WERI-Rb-1 (cell line): Measurements from ENCODE around the gene GMNC.

Experiments
- DNase-seq: peaks from one replicate; pipeline ENCODE4 v3.0.0-alpha.2; 2020
- H3K27ac ChIP-seq: fragments of 250-450 bp; sonication (Bioruptor Pico); 2 replicates; pipeline ENCODE4 v1.5.1; 2020; ENCODE audit warnings: mild to moderate bottlenecking, moderate library complexity
- H3K27me3 ChIP-seq: fragments of 250-450 bp; sonication (Bioruptor Pico); 2 replicates; pipeline ENCODE4 v1.5.1; 2021; ENCODE audit warnings: mild to moderate bottlenecking, low read depth, moderate library complexity; ENCODE audit not compliant: insufficient read depth, severe bottlenecking
- H3K36me3 ChIP-seq: fragments of 250-450 bp; sonication (Bioruptor Pico); 2 replicates; pipeline ENCODE4 v1.5.1; 2020; ENCODE audit warnings: mild to moderate bottlenecking, moderate library complexity
- H3K4me3 ChIP-seq: 2 replicates; pipeline ENCODE4 v1.5.1; 2011; ENCODE audit warnings: low read depth, mild to moderate bottlenecking, control low read depth, low read length
- H3K9me3 ChIP-seq: fragments of 250-450 bp; sonication (Bioruptor Pico); 2 replicates; pipeline ENCODE4 v1.5.1; 2021; ENCODE audit warnings: mild to moderate bottlenecking, moderate library complexity; ENCODE audit not compliant: severe bottlenecking
- CTCF ChIP-seq: IDR thresholded peaks from 2 replicates; pipeline ENCODE4 v1.5.1; 2011; ENCODE audit warnings: low read depth, mild to moderate bottlenecking, control low read depth, inconsistent platforms, low read length

Gene GMNC

GRCh38 chr3:190811775-190812480 lies 50.6 kb downstream of the GMNC start:
- Histone ChIP-seq H3K4me3 (no peak overlapping the region), H3K9me3 (no peaks in the 10 kb centered on the region), H3K27ac (no peak overlapping the region), H3K27me3 (no peaks in the 10 kb centered on the region), H3K36me3 (no peaks in the 10 kb centered on the region)
- peak; percentile 33 for DNase-seq
- peak; percentile 31; the same call in 1 of the 2 replicates for TF ChIP-seq CTCF

- Histone ChIP-seq H3K27ac (no peak overlapping the region), H3K27me3 (no peaks in the 10 kb centered on the region), H3K36me3 (no peaks in the 10 kb centered on the region), H3K9me3 (no peaks in the 10 kb centered on the region), H3K4me3 (no peak overlapping the region)
- no peak for TF ChIP-seq CTCF
- DNase-seq: no peak
Measured at GRCh38 chr3:190810957-190811356, 51.5 kb downstream of the GMNC start.

- Histone ChIP-seq H3K27ac (no peak overlapping the region), H3K36me3 (no peaks in the 10 kb centered on the region), H3K4me3 (no peak overlapping the region), H3K9me3 (no peaks in the 10 kb centered on the region), H3K27me3 (no peaks in the 10 kb centered on the region)
- DNase-seq: no peak
- no peak for TF ChIP-seq CTCF
Measured at GRCh38 chr3:190809351-190809750, 53.1 kb downstream of the GMNC start.

GRCh38 chr3:190807719-190808375 lies 54.6 kb downstream of the GMNC start:
- H3K9me3 ChIP-seq: no peaks in the 10 kb centered on the region
- H3K4me3 ChIP-seq: no peak overlapping the region
- TF ChIP-seq CTCF: no peak
- no peaks in the 10 kb centered on the region for H3K36me3 ChIP-seq
- H3K27ac ChIP-seq: no peak overlapping the region
- DNase-seq: no peak
- H3K27me3 ChIP-seq: no peaks in the 10 kb centered on the region
